NB4 (cell line): ENCODE data around the gene SCFD1.
"Not testable (repeated sequence)": the region's sequence is repeated elsewhere in the genome, so short reads cannot be mapped to it uniquely, and the experiment has no call there.

Experiments
- CTCF ChIP-seq: IDR thresholded peaks from one replicate; pipeline ENCODE4 v1.5.1; 2012; ENCODE audit warnings: low read depth, low read length
- MAX ChIP-seq: IDR thresholded peaks from 2 replicates; pipeline ENCODE4 v1.6.1; 2011; ENCODE audit warnings: low read depth, low read length
- MYC ChIP-seq: IDR thresholded peaks from 2 replicates; pipeline ENCODE4 v1.6.1; 2011; ENCODE audit warnings: low read depth, low read length
- POLR2A ChIP-seq: IDR thresholded peaks from 2 replicates; pipeline ENCODE4 v1.6.1; 2011; ENCODE audit warnings: mild to moderate bottlenecking; ENCODE audit not compliant: insufficient read length; ENCODE audit errors: extremely low read depth

- not testable (repeated sequence) for TF ChIP-seq CTCF, POLR2A, MAX, MYC
Observed at GRCh38 chr14:30576333-30576732, 45.8 kb upstream of the SCFD1 start.
